Measurements from ENCODE around the gene DIDO1.

The DIDO1 gene

GRCh38 chr20:62895539-62895938 is 30.8 kb downstream of the DIDO1 start:
- no peak for DNase-seq (ENCODE audit: low read depth, low spot score)

GRCh38 chr20:62894261-62894660 is 32.0 kb downstream of the DIDO1 start:
- DNase-seq (ENCODE audit: low read depth, low spot score), result no peak

GRCh38 chr20:62893700-62894099 is 32.6 kb downstream of the DIDO1 start:
- no peak for DNase-seq (ENCODE audit: low read depth, low spot score)

GRCh38 chr20:62892348-62893304 is 33.7 kb downstream of the DIDO1 start:
- DNase-seq (ENCODE audit: low read depth, low spot score), result no peak

GRCh38 chr20:62891111-62891510 is 35.2 kb downstream of the DIDO1 start:
- DNase-seq (ENCODE audit: low read depth, low spot score), result no peak

GRCh38 chr20:62890444-62890843 is 35.9 kb downstream of the DIDO1 start:
- DNase-seq (ENCODE audit: low read depth, low spot score), result no peak

GRCh38 chr20:62889871-62890270 is 36.4 kb downstream of the DIDO1 start:
- no peak for DNase-seq (ENCODE audit: low read depth, low spot score)

- DNase-seq (ENCODE audit: low read depth, low spot score), result no peak
Observed at GRCh38 chr20:62889411-62889810, 36.9 kb downstream of the DIDO1 start.

- no peak for DNase-seq (ENCODE audit: low read depth, low spot score)
Observed at GRCh38 chr20:62888910-62889309, 37.4 kb downstream of the DIDO1 start.

- no peak for DNase-seq (ENCODE audit: low read depth, low spot score)
Observed at GRCh38 chr20:62888406-62888805, 37.9 kb downstream of the DIDO1 start.

- DNase-seq (ENCODE audit: low read depth, low spot score), result no peak
Observed at GRCh38 chr20:62887860-62888239, 38.5 kb downstream of the DIDO1 start.

GRCh38 chr20:62887152-62887859 is 39.0 kb downstream of the DIDO1 start:
- DNase-seq (ENCODE audit: low read depth, low spot score), result peak; percentile 96

- DNase-seq (ENCODE audit: low read depth, low spot score), result no peak
Observed at GRCh38 chr20:62886709-62887058, 39.6 kb downstream of the DIDO1 start.

- DNase-seq (ENCODE audit: low read depth, low spot score), result no peak
Observed at GRCh38 chr20:62885896-62886708, 40.2 kb downstream of the DIDO1 start.

- DNase-seq (ENCODE audit: low read depth, low spot score), result no peak
Observed at GRCh38 chr20:62885046-62885895, 41.0 kb downstream of the DIDO1 start.

GRCh38 chr20:62884556-62884955 is 41.7 kb downstream of the DIDO1 start:
- DNase-seq (ENCODE audit: low read depth, low spot score), result no peak

- DNase-seq (ENCODE audit: low read depth, low spot score), result no peak
Observed at GRCh38 chr20:62882426-62882825, 43.9 kb downstream of the DIDO1 start.

- no peak for DNase-seq (ENCODE audit: low read depth, low spot score)
Observed at GRCh38 chr20:62881662-62882395, 44.5 kb downstream of the DIDO1 start.

- DNase-seq (ENCODE audit: low read depth, low spot score), result no peak
Observed at GRCh38 chr20:62880935-62881661, 45.2 kb downstream of the DIDO1 start.

Measured in astrocyte of the hippocampus (primary cell).